GM21576 (cell line): Measurements from ENCODE around the gene TPGS1.
A peak's percentile ranks its signal among the peaks of the same experiment; 100 is the strongest.
"Not testable (repeated sequence)": the region's sequence is repeated elsewhere in the genome, so short reads cannot be mapped to it uniquely, and the experiment has no call there.

Experiments used
- ATAC-seq: cut with Tn5 transposase; IDR thresholded peaks from one replicate; pipeline ENCODE4 v1.9.1; 2021; ENCODE audit warnings: mild to moderate bottlenecking, moderate library complexity; ENCODE audit not compliant: unreplicated experiment

The TPGS1 gene

GRCh38 chr19:474126-475078, 32.9 kb upstream of the TPGS1 start:
- no peak for ATAC-seq

GRCh38 chr19:475360-475759, 31.9 kb upstream of the TPGS1 start:
- no peak for ATAC-seq

- no peak for ATAC-seq
These were observed 28.9 kb upstream of the TPGS1 start for GRCh38 chr19:478236-478903.

GRCh38 chr19:478976-479375, 28.3 kb upstream of the TPGS1 start:
- no peak for ATAC-seq

DNA sequence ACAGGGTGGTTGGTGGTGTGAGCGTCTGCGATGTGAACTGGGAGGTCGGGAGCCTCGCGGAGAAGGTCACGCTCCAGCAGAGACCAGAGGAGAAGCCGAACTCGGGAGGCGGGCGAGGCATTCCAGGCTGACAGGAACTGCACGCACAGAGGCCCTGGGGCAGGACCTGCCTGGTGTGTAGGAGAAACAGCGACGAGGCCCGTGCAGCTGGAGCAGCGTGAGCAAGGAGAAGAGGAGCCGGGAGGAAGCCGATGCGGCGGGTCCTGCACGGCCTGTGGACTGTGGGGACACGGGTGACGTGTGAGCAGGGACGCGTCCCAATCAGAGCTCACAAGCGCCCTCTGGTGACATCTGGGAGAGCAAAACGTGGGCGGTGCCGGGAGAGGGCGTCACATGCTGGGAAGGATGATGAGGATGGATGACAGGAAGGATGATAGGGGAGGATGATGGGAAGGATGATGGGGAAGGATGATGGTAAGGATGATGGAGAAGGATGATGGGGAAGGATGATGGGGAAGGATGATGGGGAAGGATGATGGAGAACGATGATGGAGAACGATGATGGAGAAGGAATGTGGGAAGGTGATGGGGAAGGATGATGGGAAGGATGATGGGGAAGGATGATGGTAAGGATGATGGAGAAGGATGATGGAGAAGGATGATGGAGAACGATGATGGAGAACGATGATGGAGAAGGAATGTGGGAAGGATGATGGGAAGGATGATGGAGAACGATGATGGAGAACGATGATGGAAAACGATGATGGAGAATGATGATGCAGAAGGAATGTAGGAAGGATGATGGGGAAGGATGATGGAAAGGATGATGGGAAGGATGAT, 27.1 kb upstream of the TPGS1 start:
- no peak for ATAC-seq

DNA sequence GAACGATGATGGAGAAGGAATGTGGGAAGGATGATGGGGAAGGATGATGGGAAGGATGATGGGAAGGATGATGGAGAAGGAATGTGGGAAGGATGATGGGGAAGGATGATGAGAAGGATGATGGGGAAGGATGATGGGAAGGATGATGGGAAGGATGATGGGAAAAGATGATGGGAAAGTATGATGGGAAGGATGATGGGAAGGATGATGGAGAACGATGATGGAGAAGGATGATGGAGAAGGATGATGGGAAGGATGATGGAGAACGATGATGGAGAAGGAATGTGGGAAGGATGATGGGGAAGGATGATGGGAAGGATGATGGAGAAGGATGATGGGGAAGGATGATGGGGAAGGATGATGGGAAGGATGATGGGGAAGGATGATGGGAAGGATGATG, 26.2 kb upstream of the TPGS1 start:
- ATAC-seq = not testable (repeated sequence)

GRCh38 chr19:482186-483041, 24.9 kb upstream of the TPGS1 start:
- no peak for ATAC-seq

- ATAC-seq = no peak
These were observed 23.8 kb upstream of the TPGS1 start for GRCh38 chr19:483332-484072.

DNA sequence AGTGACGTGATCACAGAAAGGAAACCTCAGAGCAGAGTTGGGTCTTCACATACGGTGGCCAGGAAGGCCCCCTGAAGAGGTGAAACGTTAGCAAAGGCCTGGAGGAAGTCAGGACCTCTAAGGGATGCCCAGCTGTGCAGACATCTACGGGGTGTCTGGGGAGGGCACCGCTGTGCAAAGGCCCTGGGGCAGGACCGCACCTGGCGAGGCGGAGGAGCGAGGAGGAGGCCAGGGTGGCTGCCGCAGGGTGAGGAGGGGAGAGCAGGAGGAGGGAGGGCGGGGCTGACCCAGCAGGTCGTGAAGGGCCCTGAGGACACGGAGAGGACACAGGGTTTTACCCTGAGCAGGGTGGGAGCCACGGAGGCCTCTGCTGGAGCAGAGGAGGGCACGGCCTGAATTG, 22.8 kb upstream of the TPGS1 start:
- no peak for ATAC-seq

GRCh38 chr19:485077-485476, 22.2 kb upstream of the TPGS1 start:
- ATAC-seq = no peak

- ATAC-seq = no peak
These were observed 21.6 kb upstream of the TPGS1 start for GRCh38 chr19:485583-486236.

GRCh38 chr19:488505-489417, 18.5 kb upstream of the TPGS1 start:
- ATAC-seq = peak; percentile 78

GRCh38 chr19:489418-490196, 17.7 kb upstream of the TPGS1 start:
- peak; percentile 5 for ATAC-seq

DNA sequence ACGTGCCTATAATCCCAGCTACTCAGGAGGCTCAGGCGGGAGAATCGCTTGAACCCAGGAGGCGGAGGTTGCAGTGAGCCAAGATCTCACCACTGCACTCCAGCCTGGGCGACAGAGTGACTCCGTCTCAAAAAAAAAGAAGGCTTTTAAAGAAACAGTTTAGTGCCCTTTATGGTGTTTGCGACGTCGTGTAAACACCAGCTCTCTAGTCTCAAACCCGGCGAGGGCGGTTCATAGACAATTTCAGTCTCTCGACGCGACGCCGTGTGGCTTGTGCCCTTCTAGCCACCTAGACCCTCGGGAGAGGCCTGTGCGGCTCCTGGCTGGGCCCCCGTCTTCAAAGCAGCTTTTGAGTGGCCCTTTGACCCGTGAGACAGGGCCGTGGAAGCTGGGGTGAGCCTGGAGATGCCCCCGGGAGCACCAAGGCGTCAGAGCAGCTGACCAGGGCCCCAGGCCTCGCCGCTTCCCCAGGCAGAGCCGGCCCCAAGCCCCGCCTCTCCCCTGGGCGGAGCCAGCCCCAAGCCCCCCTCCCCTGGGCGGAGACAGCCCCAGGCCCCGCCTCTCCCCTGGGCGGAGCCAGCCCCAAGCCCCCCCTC, 16.1 kb upstream of the TPGS1 start:
- ATAC-seq = no peak

DNA sequence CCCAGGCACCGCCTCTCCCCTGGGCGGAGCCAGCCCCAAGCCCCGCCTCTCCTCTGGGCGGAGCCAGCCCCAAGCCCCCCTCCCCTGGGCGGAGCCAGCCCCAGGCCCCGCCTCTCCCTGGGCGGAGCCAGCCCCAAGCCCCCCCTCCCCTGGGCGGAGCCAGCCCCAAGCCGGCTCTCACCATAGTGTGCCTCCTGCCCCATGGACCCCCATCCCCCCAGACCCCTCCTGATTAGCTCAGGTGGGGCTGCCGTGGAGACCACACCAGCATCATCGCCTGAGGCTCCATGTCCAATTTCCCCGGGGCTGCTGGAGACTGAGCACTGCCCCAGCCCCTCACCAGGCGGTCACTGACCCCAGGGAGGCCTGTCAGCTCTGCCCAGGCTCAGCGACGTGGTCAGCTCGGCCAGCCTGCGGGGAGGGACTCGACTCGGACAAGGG, 15.2 kb upstream of the TPGS1 start:
- no peak for ATAC-seq

DNA sequence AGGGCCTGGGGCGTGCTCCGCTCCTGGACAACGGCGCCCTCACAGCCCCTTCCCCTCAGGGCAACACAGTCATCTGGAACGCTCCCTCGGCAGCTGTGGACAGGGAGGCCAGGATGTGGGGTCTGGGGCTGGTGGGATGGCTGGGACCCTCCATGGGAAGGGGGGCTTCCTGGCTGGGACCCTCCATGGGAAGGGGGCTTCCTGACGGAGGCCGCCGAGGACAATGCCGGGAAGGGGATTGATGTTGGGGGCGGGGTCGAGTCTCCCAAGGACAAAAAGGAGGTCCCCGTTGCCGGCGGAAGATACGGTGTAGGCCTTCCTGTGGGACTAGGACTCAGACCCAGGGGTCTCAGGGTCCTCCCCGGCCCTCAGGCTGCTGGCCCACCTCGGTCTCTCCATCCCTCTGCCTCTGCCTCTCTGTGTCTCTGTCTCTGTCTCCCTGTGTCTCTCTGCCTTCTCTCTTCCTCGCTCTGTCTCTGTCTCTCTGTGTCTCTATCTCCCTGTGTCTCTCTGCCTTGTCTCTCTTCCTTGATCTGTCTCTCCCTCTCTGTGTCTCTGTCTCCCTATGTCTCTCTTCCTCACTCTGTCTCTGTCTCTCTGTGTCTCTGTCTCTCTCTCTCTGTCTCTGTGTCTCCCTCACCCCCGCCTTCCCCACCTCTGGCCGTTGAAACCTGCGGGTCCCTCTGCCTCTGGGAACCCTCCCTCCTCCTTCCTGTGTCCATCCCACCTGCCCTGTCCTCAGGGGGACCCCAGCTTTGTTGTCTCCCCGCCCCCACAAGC, 13.7 kb upstream of the TPGS1 start:
- ATAC-seq = no peak
